ENCODE results near the gene SPEM1. TPM values are rescaled to one million over a fixed set of nuclear protein-coding genes. Genes with fewer than 3 reads are reported as not detected.

Gene SPEM1
- total RNA-seq, 2 donors from 2014 or later, result 3.6 TPM; not detected in 1

- TF ChIP-seq CTCF (IDR thresholded peaks at IDR 0.05) (no peak), POLR2A (IDR thresholded peaks at IDR 0.05) (no peak), POLR2AphosphoS5 (IDR thresholded peaks at IDR 0.05) (no peak)
Observed at GRCh38 chr17:7410634-7411426, 9.3 kb upstream of the SPEM1 start.

GRCh38 chr17:7411427-7411750, 8.7 kb upstream of the SPEM1 start:
- DNase-seq (ENCODE audit: low spot score), result no peak
- no peaks in the 10 kb centered on the region for H3K9me3 ChIP-seq
- no peaks in the 10 kb centered on the region for H3K27me3 ChIP-seq (replicated peaks; ENCODE audit: insufficient read depth)
- intact Hi-C loops (cut with DNase I), result no loop called here
- no peak overlapping the region for H3K27ac ChIP-seq
- 94% methylated on average over 8 of the region's 8 CpGs for WGBS
- TF ChIP-seq POLR2AphosphoS5 (IDR thresholded peaks at IDR 0.05) (no peak), CTCF (IDR thresholded peaks at IDR 0.05) (no peak), POLR2A (IDR thresholded peaks at IDR 0.05) (no peak)
- no peaks in the 10 kb centered on the region for H3K4me1 ChIP-seq (replicated peaks)
- no peaks in the 10 kb centered on the region for H3K36me3 ChIP-seq
- H3K4me3 ChIP-seq, result no peak overlapping the region

More at GRCh38 chr17:7410634-7411426, 9.3 kb upstream of the SPEM1 start:
- no peaks in the 10 kb centered on the region for H3K4me1 ChIP-seq (replicated peaks)
- no peaks in the 10 kb centered on the region for H3K27me3 ChIP-seq (replicated peaks; ENCODE audit: insufficient read depth)
- 87% methylated on average over 25 of the region's 25 CpGs for WGBS
- no peaks in the 10 kb centered on the region for H3K36me3 ChIP-seq
- no peak for DNase-seq (ENCODE audit: low spot score)
- no peaks in the 10 kb centered on the region for H3K9me3 ChIP-seq
- no peak overlapping the region for H3K27ac ChIP-seq
- intact Hi-C loops (cut with DNase I), result no loop called here
- no peak overlapping the region for H3K4me3 ChIP-seq

- no peaks in the 10 kb centered on the region for H3K4me1 ChIP-seq (replicated peaks)
- no peak for TF ChIP-seq POLR2AphosphoS5 (IDR thresholded peaks at IDR 0.05)
- no peak for TF ChIP-seq POLR2A (IDR thresholded peaks at IDR 0.05)
- TF ChIP-seq CTCF (IDR thresholded peaks at IDR 0.05), result no peak
- no peaks in the 10 kb centered on the region for H3K36me3 ChIP-seq
- no peak overlapping the region for H3K27ac ChIP-seq
- H3K9me3 ChIP-seq, result no peaks in the 10 kb centered on the region
- H3K4me3 ChIP-seq, result no peak overlapping the region
- no peaks in the 10 kb centered on the region for H3K27me3 ChIP-seq (replicated peaks; ENCODE audit: insufficient read depth)
- 72% methylated on average over 6 of the region's 6 CpGs for WGBS
- DNase-seq (ENCODE audit: low spot score), result no peak
- intact Hi-C loops (cut with DNase I), result no loop called here
Observed at GRCh38 chr17:7413346-7413985, 6.7 kb upstream of the SPEM1 start.

GRCh38 chr17:7414837-7415236, 5.3 kb upstream of the SPEM1 start:
- H3K4me1 ChIP-seq (replicated peaks), result no peaks in the 10 kb centered on the region
- no peak for DNase-seq (ENCODE audit: low spot score)
- H3K36me3 ChIP-seq, result no peaks in the 10 kb centered on the region
- intact Hi-C loops (cut with DNase I), result no loop called here
- 80% methylated on average over 14 of the region's 14 CpGs for WGBS
- H3K27me3 ChIP-seq (replicated peaks; ENCODE audit: insufficient read depth), result no peaks in the 10 kb centered on the region
- H3K4me3 ChIP-seq, result no peak overlapping the region
- H3K9me3 ChIP-seq, result no peaks in the 10 kb centered on the region
- no peak overlapping the region for H3K27ac ChIP-seq
- TF ChIP-seq POLR2A (IDR thresholded peaks at IDR 0.05) (no peak), POLR2AphosphoS5 (IDR thresholded peaks at IDR 0.05) (no peak), CTCF (IDR thresholded peaks at IDR 0.05) (no peak)

- Histone ChIP-seq H3K36me3 (no peaks in the 10 kb centered on the region), H3K9me3 (no peaks in the 10 kb centered on the region), H3K4me1 (replicated peaks) (no peaks in the 10 kb centered on the region), H3K27ac (no peak overlapping the region), H3K4me3 (no peak overlapping the region), H3K27me3 (replicated peaks; ENCODE audit: insufficient read depth) (no peaks in the 10 kb centered on the region)
- WGBS, result 89% methylated on average over 21 of the region's 23 CpGs
- no peak for DNase-seq (ENCODE audit: low spot score)
- intact Hi-C loops (cut with DNase I), result no loop called here
- no peak for TF ChIP-seq POLR2A (IDR thresholded peaks at IDR 0.05)
Observed at GRCh38 chr17:7415784-7416183, 4.3 kb upstream of the SPEM1 start.

Data from prostate gland (tissue), 2 donors.